GM12873 (cell line): ENCODE measurements around the gene MAEL.

Experiments used
- TF ChIP-seq, protein P1 (sequence below): IDR thresholded peaks from 2 replicates; pipeline ENCODE4 v1.5.1; 2012; ENCODE audit warnings: low read depth, mild to moderate bottlenecking, moderate library complexity, low read length, control low read depth; ENCODE audit not compliant: insufficient read depth; ENCODE audit errors: missing control alignments

Gene MAEL

GRCh38 chr1:166988974-166989515 is at the start of gene MAEL:
Gene MAEL (plus strand): TSS chr1:166989280. CDS start chr1:166989353, 73 bp downstream.
- TF ChIP-seq, protein P1, sequence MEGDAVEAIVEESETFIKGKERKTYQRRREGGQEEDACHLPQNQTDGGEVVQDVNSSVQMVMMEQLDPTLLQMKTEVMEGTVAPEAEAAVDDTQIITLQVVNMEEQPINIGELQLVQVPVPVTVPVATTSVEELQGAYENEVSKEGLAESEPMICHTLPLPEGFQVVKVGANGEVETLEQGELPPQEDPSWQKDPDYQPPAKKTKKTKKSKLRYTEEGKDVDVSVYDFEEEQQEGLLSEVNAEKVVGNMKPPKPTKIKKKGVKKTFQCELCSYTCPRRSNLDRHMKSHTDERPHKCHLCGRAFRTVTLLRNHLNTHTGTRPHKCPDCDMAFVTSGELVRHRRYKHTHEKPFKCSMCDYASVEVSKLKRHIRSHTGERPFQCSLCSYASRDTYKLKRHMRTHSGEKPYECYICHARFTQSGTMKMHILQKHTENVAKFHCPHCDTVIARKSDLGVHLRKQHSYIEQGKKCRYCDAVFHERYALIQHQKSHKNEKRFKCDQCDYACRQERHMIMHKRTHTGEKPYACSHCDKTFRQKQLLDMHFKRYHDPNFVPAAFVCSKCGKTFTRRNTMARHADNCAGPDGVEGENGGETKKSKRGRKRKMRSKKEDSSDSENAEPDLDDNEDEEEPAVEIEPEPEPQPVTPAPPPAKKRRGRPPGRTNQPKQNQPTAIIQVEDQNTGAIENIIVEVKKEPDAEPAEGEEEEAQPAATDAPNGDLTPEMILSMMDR = no peak

- TF ChIP-seq, protein P1 = no peak
These were observed 49.2 kb upstream of the MAEL start for GRCh38 chr1:166939741-166940375.

- TF ChIP-seq, protein P1 = no peak
These were observed 44.7 kb upstream of the MAEL start for GRCh38 chr1:166944186-166944967.

DNA sequence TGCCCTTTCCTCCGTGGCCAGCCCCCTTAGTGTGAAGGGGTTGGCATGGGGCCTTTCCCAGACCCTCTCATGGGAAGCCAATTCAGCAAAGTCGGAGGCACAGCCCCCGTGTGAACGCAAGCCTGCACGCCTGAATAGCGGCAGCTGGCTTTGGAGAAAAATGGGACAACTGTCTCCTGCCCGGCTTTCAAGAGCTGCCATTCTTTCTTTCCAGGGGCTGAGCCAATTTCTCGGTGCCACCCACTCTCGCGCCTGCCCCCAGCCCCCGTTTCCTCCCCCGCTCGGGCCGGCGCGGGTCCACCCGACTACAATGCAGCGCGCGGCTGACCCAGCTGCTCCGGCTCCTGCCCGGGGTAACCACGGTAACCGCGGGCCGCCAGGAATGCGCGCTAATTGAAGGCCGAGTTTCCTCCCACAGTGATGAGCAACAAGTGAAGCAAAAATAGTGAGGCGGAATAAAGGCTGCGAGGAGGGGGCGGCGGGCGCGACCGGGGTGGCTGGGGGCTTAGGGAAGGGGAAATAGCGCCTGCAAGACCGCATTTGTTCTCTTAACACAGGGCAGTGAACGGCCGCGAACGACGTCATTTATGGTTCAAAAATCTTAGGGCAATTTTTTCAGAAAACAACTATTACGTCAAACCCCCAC is 41.6 kb upstream of the MAEL start:
- TF ChIP-seq, protein P1 = no peak

GRCh38 chr1:166948856-166949350 is 40.2 kb upstream of the MAEL start:
- TF ChIP-seq, protein P1 = no peak

DNA sequence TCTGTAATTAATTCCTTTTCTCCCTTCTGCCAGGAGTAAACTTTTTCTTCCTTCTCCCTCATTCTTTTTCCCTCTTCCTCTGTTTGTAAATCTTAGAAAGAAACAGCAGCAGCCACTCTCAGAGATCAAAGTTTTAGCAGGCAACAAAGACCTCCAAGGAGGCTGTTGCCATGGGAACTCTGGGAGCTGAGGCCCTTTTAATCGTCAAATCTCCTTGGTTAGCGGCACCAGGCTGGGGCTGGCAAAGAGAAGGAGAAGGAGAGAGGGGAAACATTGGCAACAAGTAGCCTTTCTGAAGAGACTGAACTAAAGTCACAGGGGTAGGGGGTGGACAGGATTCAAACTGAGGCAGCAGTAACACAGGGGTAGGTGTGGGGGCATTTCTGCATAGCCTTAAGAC is 38.9 kb upstream of the MAEL start:
- TF ChIP-seq, protein P1 = no peak

- TF ChIP-seq, protein P1 = no peak
These were observed 38.0 kb upstream of the MAEL start for GRCh38 chr1:166951050-166951449.
